HG03066 (cell line): Measurements from ENCODE around the gene NOL3.
A peak's percentile ranks its signal among the peaks of the same experiment; 100 is the strongest.
"Not testable (repeated sequence)": the region's sequence is repeated elsewhere in the genome, so short reads cannot be mapped to it uniquely, and the experiment has no call there.

Experiments used
- ATAC-seq: cut with Tn5 transposase; IDR thresholded peaks from one replicate; pipeline ENCODE4 v1.9.1; 2021; ENCODE audit warnings: low read depth; ENCODE audit not compliant: unreplicated experiment

NOL3 gene

GRCh38 chr16:67170168-67170948 is at the start of gene NOL3:
Gene NOL3, plus strand, starts transcription at chr16:67170538.
- no peak for ATAC-seq

DNA sequence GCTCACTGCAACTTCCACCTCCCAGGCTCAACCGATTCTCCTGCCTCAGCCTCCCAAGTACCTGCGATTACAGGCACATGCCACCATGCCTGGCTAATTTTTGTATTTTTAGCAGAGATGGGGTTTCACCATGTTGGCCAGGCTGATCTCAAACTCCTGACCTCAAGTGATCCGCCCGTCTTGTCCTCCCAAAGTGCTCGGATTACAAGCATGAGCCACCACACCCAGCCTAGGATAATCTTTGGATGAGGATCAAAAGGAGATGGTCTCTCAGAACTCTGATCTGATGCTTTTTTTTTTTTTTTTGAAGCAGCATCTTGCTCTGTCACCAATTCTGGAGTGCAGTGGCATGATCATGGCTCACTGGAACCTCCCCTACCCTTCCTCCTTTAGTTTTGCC is 47.5 kb upstream of the NOL3 start:
- ATAC-seq, result not testable (repeated sequence)

DNA sequence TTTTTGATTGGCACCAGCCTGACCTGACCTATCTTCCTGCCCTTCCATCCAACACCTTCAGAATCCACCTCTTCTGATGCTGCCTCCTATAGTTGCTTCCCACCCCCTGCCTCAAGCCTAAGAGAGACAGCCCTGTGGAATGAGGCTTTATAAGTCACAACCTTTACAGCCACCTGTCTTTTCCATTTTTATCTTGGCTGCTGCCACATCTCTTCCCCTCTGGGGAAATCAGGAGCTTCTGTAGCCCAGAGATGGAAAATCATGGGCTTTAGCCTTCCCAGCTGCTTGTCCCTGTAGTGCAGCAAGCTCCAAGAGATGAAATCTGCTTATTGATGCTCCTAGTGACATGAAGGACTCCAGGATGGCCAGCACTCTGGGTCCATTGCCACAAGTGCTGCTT is 41.9 kb upstream of the NOL3 start:
- no peak for ATAC-seq

DNA sequence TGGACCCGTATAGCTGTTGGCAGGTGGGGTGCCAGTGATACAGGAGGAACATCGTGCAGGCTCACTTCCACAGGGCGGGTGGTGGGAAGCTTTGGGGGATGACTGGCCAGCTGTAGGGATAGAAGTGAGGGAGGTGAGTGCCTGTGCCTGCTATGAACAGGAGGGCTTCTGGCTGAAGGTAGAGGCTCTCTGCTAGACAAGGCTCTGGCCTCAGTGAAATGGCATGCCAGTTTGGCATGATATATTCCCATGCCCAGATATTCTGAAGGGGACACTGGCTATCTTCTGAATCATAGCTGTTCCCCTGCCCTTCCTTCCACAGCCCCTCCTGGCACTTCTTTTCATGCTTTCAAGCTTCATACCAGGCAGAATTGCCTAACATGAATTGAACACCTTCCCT is 41.5 kb upstream of the NOL3 start:
- no peak for ATAC-seq

DNA sequence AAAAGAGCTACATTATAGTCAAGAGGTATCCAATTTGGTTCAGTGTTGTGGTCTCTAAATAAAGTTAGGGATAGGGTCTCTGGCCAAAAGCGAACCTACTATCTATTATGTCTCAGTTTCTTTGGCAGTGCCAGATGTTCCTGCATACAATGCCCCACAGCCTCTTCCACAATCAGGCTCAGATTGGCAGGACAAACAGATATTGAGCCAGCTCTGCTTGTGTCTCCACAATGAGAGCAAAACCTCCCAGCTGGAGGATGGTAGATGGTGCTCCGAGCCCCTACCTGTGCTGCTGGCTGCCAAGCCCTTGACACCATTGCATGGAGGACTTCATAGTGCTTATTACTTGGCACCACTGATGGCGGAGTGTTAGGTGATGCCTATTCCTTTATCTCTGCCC is 40.9 kb upstream of the NOL3 start:
- ATAC-seq, result no peak

- no peak for ATAC-seq
Measured at GRCh38 chr16:67137605-67138004, 32.7 kb upstream of the NOL3 start.

- no peak for ATAC-seq
Measured at GRCh38 chr16:67141391-67141790, 28.9 kb upstream of the NOL3 start.

DNA sequence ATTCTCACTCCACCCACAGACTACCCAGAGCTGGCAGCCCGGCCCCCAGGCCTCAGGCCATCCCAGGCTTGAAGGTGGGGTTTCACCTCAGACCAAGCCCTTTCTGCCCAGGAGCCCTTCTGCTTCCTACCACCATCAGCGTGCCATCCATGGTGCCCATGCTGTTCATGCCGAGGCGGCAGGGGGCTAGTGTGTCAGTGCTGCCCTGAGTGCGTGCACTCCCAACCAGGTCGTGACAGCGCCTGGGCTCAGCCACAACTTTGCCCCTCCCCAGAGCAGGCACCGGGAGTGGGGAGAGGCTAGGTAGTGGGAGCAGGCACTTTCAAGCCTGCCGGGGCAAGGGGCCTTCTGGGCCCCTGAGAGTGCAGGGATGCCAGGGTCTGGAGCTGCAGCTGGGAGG is 28.0 kb upstream of the NOL3 start:
- ATAC-seq, result no peak

GRCh38 chr16:67144943-67145342 is 25.4 kb upstream of the NOL3 start:
- no peak for ATAC-seq

- no peak for ATAC-seq
Measured at GRCh38 chr16:67145746-67146145, 24.6 kb upstream of the NOL3 start.

DNA sequence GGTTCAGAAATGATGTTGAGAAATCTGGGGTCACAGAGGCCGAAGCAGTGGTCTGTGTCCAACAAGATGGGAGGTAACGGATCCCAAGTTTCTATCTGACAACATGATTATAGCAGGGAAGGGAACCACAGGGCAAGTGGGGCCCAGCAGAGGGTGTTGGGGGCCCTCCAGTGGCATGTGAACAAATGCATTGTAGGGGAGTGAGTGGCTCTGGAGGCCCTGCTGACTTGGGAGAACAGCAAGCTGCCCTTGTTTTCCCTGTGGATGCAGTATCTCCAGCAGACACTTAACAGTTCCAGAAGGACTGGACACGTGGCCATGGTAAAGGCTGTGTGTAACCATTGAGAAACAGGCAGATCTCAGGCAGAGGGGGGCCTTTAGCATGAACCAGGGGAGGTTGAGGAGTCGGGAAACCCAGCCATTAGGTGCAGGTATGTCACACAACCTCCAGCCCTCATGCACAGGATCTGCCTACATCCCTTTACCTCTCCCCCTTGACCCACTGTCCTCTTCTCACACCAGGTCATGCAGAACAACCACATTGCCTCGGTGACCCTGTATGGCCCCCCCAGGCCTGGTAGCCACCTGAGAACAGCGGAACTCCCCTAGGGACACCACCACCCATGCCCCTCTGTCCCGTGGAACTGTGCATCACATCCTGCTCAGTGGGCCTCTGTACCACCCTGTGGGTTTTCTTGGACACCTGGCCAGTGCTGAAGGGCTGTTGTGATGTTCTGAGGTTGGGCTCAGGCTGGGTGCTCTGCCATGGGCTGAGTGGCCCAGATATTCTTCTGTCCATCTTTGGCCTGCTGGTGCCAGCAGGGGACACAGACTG is 23.6 kb upstream of the NOL3 start:
- ATAC-seq, result no peak

- ATAC-seq, result no peak
Measured at GRCh38 chr16:67147437-67148140, 22.7 kb upstream of the NOL3 start.

DNA sequence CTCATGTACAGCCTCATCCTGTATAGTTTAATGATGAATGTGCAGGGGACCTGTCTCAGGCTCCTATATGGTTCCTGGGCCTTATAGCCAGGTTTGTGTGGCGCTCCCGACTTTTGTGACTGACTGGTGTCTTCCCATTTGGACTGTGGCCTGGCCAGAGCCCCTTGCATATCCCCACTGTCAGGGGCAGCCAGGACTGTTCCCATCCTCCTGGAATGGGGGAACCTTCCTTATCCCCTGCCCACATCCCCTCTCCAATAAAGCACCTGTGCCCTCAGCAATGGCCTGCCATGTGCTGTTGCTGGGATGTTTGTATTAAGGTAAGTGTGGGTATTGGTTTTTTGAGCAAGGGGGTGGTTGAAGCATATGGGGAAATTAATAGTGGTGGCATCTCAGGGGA is 22.1 kb upstream of the NOL3 start:
- ATAC-seq, result no peak

DNA sequence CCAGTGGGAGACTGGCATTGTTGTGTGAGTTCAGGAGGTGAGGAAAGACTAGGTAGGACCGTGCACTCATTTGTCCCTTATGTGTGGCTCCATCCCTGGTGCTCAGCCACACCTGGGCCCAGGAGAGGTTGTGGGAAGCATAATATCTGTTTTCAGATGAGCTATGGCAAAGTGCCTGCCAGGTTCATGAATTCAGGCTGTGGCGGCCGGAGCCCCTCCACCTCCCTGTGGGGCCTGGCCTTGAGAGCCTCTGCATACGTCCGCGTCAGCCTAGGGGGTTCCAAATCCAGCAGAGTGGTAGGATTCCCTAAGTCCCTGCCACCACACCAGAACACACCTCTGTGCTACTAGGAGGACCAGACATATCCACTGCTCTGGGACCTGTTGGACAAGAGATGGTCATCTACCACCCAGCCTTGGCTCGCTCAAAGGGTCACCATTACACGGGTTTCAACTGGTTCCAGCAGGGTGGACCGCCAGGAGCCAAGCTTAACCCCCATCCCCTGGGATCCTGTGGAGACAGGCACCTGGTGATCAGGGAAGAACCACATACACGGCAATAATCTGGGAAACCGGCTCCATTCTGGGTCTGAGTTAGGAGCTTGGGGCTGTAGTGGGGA is 21.6 kb upstream of the NOL3 start:
- no peak for ATAC-seq

- ATAC-seq, result no peak
Measured at GRCh38 chr16:67149276-67150046, 20.9 kb upstream of the NOL3 start.

DNA sequence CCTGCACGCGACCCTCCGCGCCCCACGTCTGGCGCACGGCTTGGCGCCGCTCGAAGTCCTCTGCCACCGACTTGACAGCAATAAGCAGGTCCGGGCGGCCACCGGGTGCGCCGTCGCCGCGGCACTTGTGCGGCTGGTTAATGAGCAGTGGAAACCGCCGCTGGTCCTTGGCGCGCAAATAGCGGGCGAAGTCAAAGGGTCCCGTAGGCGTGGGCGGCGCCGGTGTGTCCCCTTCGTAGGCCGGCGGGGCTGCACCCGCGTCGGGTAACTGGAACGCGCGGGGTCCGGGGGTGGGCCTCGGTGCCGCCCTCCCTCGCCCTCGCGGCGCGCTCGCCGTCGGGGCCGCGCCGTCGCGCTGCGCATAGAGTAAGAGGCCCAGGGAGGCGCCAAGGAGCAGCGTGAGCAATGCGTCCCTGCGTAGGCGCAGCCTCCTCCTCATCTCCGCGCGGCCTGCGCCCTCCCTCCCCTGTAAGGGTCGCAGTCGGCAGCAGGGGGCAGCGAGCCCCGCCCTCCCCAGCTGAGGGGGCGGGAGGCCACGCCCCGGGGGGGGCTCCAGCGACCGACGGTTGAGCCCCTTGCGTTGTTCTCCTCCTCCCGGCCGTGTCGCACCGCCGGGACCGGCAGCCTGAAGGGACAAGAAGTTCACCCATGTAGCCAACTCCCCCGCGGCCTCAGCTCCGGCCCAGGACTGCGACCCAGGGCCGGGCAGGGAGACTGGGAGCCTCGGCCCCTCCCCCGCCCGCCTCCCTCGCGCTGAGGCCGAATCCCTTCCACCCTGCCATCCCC is 20.1 kb upstream of the NOL3 start:
- peak; percentile 35 for ATAC-seq

GRCh38 chr16:67150833-67151396 is 19.4 kb upstream of the NOL3 start, which contains the start of gene B3GNT9:
Gene B3GNT9, minus strand, starts transcription at chr16:67150998. Its CDS starts 513 bp downstream, at chr16:67150485.
- ATAC-seq, result peak; percentile 60

DNA sequence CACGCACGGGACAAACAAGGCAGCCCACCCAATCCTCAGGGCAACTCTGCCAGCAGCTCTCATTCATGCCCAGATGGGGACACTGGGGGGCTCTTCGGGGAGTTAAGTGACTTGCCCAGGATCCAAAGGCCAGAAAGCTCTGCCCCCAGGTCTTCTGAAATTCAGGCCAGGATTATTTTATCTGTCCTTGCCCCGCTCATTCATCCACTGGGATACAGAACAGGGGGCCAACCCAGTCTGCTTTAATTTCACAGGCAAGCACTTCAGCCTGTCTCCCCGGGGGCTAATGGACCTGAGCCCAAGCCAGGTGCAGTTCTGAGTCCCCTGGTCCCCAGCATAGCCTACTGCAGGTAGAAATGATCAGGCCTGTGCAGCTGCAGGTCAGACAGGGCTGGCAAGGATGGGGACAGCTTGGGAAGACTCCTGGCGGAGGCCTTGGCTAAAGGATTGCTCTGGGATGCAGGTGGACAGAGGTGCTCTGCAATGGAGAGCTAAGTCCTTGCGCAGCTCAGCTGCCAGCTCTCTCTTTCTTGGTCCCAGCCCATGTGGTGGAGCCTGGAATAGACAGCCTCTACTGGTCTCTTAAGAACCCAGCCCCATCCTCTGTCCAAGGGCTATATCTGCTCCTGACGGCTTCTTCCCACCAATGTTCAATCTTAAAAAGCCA is 18.8 kb upstream of the NOL3 start:
- ATAC-seq, result no peak
